BJ (cell line): ENCODE data around the gene USP30. TPM values are rescaled to one million over a fixed set of nuclear protein-coding genes. Genes with fewer than 3 reads are reported as not detected.

ENCODE experiments used
- CTCF ChIA-PET: fragments of 350-600 bp; formaldehyde crosslinking; extraction: SDS; loops from one replicate; lab custom pipeline; 2021; ENCODE audit warnings: antibody characterized with exemption, inconsistent platforms; lab: Yijun Ruan, JAX
- POLR2A ChIA-PET: fragments of 300-600 bp; sonication (Branson Sonifier 250); formaldehyde crosslinking; extraction: SDS; loops from one replicate; lab custom pipeline; 2021; ENCODE audit warnings: antibody characterized with exemption; lab: Charles Lee
- DNase-seq: peaks from one replicate; pipeline ENCODE4 v3.0.0-alpha.2; 2011; ENCODE audit warnings: low read depth
- H3K27me3 ChIP-seq: 2 replicates; pipeline ENCODE4 v1.6.0; 2011; ENCODE audit warnings: low read length; ENCODE audit not compliant: control insufficient read depth, insufficient read depth
- H3K36me3 ChIP-seq: 2 replicates; pipeline ENCODE4 v1.5.1; 2011; ENCODE audit warnings: low read length; ENCODE audit not compliant: control insufficient read depth, insufficient read depth
- H3K4me3 ChIP-seq: 2 replicates; pipeline ENCODE4 v1.5.1; 2011; ENCODE audit warnings: low read depth, mild to moderate bottlenecking, control low read depth, low read length
- polyA plus RNA-seq: library from polyadenylated mRNA; depleted of rRNA; stranded (reverse); fragments of >200 nt; gene quantifications from 2 replicates; pipeline ENCODE4 v1.2.3, GENCODE V29; 2011
- TF ChIP-seq, protein P1 (sequence below): IDR thresholded peaks from 2 replicates; pipeline ENCODE4 v1.5.1; 2011; ENCODE audit warnings: low read depth, mild to moderate bottlenecking, control low read depth, inconsistent platforms, low read length, moderate library complexity; ENCODE audit not compliant: insufficient read depth

The USP30 gene
- polyA plus RNA-seq, 1 experiment = 16.7 TPM

DNA sequence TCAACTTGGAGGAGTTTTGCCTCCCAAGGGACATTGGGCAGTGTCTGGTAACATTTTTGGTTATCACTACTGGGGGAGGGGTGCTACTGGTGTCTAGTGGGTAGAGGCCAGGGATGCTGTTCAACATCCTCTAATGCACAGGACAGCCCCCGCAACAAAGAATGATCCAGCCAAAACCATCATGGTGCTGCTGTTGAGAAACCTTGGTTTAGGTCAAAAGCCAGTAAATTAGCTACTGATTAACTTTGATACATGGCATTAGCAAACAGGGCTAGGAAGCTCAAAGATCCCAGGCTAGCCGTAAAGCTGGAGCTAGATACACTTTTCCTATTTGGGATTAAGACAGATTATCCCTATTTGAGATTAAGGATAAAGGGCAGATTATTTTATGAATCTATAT, 32.0 kb downstream of the USP30 start:
- CTCF ChIA-PET = interaction anchor here (1.0 to 1.4 kb wide), 3 partner anchors 9 to 14 kb away, joined by 4 read pairs; partner anchors contain the start of gene ALKBH2
- Histone ChIP-seq H3K27me3 (no peaks in the 10 kb centered on the region), H3K4me3 (no peak overlapping the region), H3K36me3 (peaks cover 13% of the 10 kb centered on the region)
- POLR2A ChIA-PET = no interaction called here
- DNase-seq = no peak
- TF ChIP-seq, protein P1, sequence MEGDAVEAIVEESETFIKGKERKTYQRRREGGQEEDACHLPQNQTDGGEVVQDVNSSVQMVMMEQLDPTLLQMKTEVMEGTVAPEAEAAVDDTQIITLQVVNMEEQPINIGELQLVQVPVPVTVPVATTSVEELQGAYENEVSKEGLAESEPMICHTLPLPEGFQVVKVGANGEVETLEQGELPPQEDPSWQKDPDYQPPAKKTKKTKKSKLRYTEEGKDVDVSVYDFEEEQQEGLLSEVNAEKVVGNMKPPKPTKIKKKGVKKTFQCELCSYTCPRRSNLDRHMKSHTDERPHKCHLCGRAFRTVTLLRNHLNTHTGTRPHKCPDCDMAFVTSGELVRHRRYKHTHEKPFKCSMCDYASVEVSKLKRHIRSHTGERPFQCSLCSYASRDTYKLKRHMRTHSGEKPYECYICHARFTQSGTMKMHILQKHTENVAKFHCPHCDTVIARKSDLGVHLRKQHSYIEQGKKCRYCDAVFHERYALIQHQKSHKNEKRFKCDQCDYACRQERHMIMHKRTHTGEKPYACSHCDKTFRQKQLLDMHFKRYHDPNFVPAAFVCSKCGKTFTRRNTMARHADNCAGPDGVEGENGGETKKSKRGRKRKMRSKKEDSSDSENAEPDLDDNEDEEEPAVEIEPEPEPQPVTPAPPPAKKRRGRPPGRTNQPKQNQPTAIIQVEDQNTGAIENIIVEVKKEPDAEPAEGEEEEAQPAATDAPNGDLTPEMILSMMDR = no peak

DNA sequence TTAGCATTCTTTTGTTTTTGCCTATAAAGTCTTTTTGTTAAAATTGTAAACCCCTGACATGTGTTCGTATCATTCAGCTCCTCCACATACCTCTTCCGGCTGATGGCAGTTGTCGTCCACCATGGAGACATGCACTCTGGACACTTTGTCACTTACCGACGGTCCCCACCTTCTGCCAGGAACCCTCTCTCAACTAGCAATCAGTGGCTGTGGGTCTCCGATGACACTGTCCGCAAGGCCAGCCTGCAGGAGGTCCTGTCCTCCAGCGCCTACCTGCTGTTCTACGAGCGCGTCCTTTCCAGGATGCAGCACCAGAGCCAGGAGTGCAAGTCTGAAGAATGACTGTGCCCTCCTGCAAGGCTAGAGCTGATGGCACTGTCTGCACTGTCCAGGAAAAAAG, 33.2 kb downstream of the USP30 start:
- no peak for DNase-seq
- H3K27me3 ChIP-seq = no peaks in the 10 kb centered on the region
- ChIA-PET POLR2A (no interaction called here), CTCF (interaction anchor here (1.0 to 1.4 kb wide), 2 partner anchors 7 to 9 kb away, joined by 4 read pairs; partner anchors contain the start of gene ALKBH2)
- H3K36me3 ChIP-seq = peaks cover 15% of the 10 kb centered on the region
- H3K4me3 ChIP-seq = no peak overlapping the region
- TF ChIP-seq, protein P1 = no peak

DNA sequence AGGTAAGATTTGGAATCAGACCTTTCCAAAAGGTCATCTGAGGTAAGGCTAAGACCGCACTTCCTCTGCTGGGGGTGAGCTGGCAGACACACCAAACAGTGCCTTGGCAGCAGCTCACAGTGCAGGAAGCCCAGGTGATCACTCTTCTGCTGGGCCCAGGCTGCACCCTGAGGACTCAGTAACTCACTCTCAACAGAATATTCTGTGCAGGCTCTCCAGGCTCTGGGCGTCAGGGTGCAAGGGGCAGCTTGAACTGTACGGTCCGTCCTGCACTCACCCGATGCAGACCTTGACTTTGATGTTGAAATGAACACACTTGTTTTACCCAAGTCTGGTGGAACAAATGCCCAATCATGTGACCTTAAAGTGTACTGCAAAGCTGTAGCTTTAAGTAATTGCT, 34.9 kb downstream of the USP30 start:
- ChIA-PET CTCF (interaction anchor here (1.2 to 1.9 kb wide), 2 partner anchors 20 to 25 kb away, joined by 3 to 5 read pairs; no protein-coding TSS in a partner anchor), POLR2A (no interaction called here)
- TF ChIP-seq, protein P1 = no peak
- Histone ChIP-seq H3K27me3 (no peaks in the 10 kb centered on the region), H3K36me3 (peaks cover 15% of the 10 kb centered on the region), H3K4me3 (no peak overlapping the region)
- DNase-seq = no peak

DNA sequence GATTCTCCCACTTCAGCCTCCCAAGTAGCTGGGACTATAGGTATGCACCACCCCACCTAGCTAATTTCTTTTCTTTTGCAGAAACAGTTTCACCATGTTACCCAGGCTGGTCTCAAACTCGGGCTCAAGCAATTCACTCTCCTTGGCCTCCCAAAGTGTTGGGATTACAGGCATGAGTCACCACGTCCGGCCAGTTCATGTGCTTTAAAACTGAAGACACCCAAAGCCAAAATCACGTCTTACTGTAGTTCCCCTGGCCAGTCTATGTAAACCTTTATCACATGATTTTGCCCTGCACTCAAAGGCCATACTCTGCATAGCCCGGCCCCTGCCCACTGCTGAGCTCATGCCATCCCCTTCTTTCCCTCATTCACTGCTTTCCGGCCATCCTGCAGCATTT, 36.4 kb downstream of the USP30 start:
- ChIA-PET CTCF (interaction anchor here (1.5 to 1.9 kb wide), 2 partner anchors 23 kb away, joined by 4 to 5 read pairs; no protein-coding TSS in a partner anchor), POLR2A (no interaction called here)
- TF ChIP-seq, protein P1 = no peak
- Histone ChIP-seq H3K27me3 (no peaks in the 10 kb centered on the region), H3K36me3 (peaks cover 11% of the 10 kb centered on the region), H3K4me3 (no peak overlapping the region)
- no peak for DNase-seq

DNA sequence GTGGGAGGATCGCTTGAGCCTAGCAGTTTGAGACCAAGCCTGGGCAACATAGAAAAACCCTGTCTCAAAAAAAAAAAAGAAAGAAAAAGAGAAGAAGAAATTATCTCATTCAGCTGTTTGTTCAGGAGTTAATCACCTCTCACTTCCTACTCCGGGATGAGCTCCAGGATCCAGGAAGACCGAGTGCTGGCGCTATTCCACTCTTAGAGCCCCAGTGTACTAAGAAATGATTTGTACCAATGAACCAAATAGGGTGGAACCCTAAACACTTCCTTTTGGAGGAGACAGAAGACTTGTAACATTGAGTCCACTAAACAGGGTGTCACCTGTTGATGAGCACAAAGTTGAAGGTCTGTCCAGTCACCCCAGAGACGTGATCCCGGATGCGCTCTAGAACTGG, 37.3 kb downstream of the USP30 start:
- CTCF ChIA-PET = interaction anchor here (1.5 kb wide), 1 partner anchor 22 kb away, joined by 4 read pairs; no protein-coding TSS in a partner anchor
- Histone ChIP-seq H3K4me3 (no peak overlapping the region), H3K27me3 (no peaks in the 10 kb centered on the region), H3K36me3 (peaks cover 10% of the 10 kb centered on the region)
- POLR2A ChIA-PET = no interaction called here
- DNase-seq = no peak
- TF ChIP-seq, protein P1 = no peak
